HG02884 (cell line): ENCODE results near the gene NTMT1.

Source experiments
- ATAC-seq: cut with Tn5 transposase; IDR thresholded peaks from one replicate; pipeline ENCODE4 v1.9.1; 2021; ENCODE audit warnings: mild to moderate bottlenecking, moderate library complexity; ENCODE audit not compliant: unreplicated experiment

NTMT1 gene

GRCh38 chr9:129613520-129614175 lies 12.3 kb upstream of the NTMT1 start:
- ATAC-seq, result no peak

- no peak for ATAC-seq
Measured at GRCh38 chr9:129614932-129615331, 11.0 kb upstream of the NTMT1 start.

GRCh38 chr9:129615407-129616285 lies 10.3 kb upstream of the NTMT1 start:
- no peak for ATAC-seq

- no peak for ATAC-seq
Measured at GRCh38 chr9:129617167-129617566, 8.8 kb upstream of the NTMT1 start.

GRCh38 chr9:129619787-129620668 lies 5.9 kb upstream of the NTMT1 start:
- ATAC-seq, result no peak

GRCh38 chr9:129620669-129621295 lies 5.2 kb upstream of the NTMT1 start, which contains the start of gene C9orf50:
Gene C9orf50 (minus strand): TSS chr9:129621101. CDS start chr9:129620574, 527 bp downstream.
- ATAC-seq, result no peak

- no peak for ATAC-seq
Measured at GRCh38 chr9:129623331-129623730, 2.6 kb upstream of the NTMT1 start.

- no peak for ATAC-seq
Measured at GRCh38 chr9:129624168-129624759, 1.7 kb upstream of the NTMT1 start.

GRCh38 chr9:129624947-129625346 lies 1.0 kb upstream of the NTMT1 start:
- ATAC-seq, result no peak

- peak; percentile 32 for ATAC-seq
Measured at GRCh38 chr9:129626625-129627284, 792 bp downstream of the NTMT1 start.

GRCh38 chr9:129627556-129628440 lies 1.8 kb downstream of the NTMT1 start:
- ATAC-seq, result no peak

GRCh38 chr9:129628709-129629108 lies 2.7 kb downstream of the NTMT1 start:
- ATAC-seq, result no peak

- no peak for ATAC-seq
Measured at GRCh38 chr9:129629251-129629820, 3.4 kb downstream of the NTMT1 start.

- ATAC-seq, result no peak
Measured at GRCh38 chr9:129630967-129631673, 5.2 kb downstream of the NTMT1 start.

- no peak for ATAC-seq
Measured at GRCh38 chr9:129631674-129632129, 5.7 kb downstream of the NTMT1 start.

GRCh38 chr9:129632460-129632859 lies 6.5 kb downstream of the NTMT1 start:
- ATAC-seq, result no peak

- no peak for ATAC-seq
Measured at GRCh38 chr9:129633207-129633606, 7.2 kb downstream of the NTMT1 start.

GRCh38 chr9:129633848-129634247 lies 7.9 kb downstream of the NTMT1 start:
- no peak for ATAC-seq
